DND-41 (cell line): Measurements from ENCODE around the gene PLSCR3.

ENCODE experiments used
- ATAC-seq: fragments of 200-7000 bp; cut with Tn5 transposase; 3 replicates; pipeline ENCODE4 v1.9.1; 2021; ENCODE audit warnings: low read depth; ENCODE audit not compliant: insufficient read depth
- DNase-seq: peaks from one replicate; pipeline ENCODE4 v3.0.0-alpha.2; 2020
- H2AFZ ChIP-seq: 2 replicates; pipeline ENCODE4 v1.6.0; 2012; ENCODE audit warnings: low read depth, low read length
- H3K27ac ChIP-seq: 2 replicates; pipeline ENCODE4 v1.5.1; 2012; ENCODE audit warnings: low read length, inconsistent platforms
- H3K27me3 ChIP-seq: fragments of 200-600 bp; sonication (generic); 2 replicates; pipeline ENCODE4 v1.6.0; 2012; ENCODE audit warnings: low read length, mild to moderate bottlenecking, inconsistent platforms; ENCODE audit not compliant: insufficient read depth, poor library complexity
- H3K36me3 ChIP-seq: 2 replicates; pipeline ENCODE4 v1.5.1; 2012; ENCODE audit warnings: low read length, inconsistent platforms; ENCODE audit not compliant: insufficient read depth
- H3K4me1 ChIP-seq: 2 replicates; pipeline ENCODE4 v1.5.1; 2012; ENCODE audit warnings: mild to moderate bottlenecking, low read length; ENCODE audit not compliant: insufficient read depth
- H3K4me2 ChIP-seq: 2 replicates; pipeline ENCODE4 v1.6.0; 2012; ENCODE audit warnings: mild to moderate bottlenecking, moderate library complexity, low read length, inconsistent platforms; ENCODE audit not compliant: insufficient read depth
- H3K4me3 ChIP-seq, 2 experiments: fragments of 200-600 bp in 1 of 2; shearing (Covaris generic) in 1 of 2; 2 replicates each; pipeline ENCODE4 v1.5.1; 2012 to 2016; ENCODE audit warnings: inconsistent platforms in 2 of 2, low read length in 2 of 2, mild to moderate bottlenecking in 2 of 2, low read depth in 1 of 2, moderate library complexity in 1 of 2
- H3K79me2 ChIP-seq: 2 replicates; pipeline ENCODE4 v1.6.0; 2012; ENCODE audit warnings: low read length, inconsistent platforms; ENCODE audit not compliant: insufficient read depth
- H3K9ac ChIP-seq: 2 replicates; pipeline ENCODE4 v1.6.0; 2012; ENCODE audit warnings: low read depth, mild to moderate bottlenecking, inconsistent platforms, low read length, moderate library complexity
- H3K9me3 ChIP-seq: 2 replicates; pipeline ENCODE4 v1.5.1; 2012; ENCODE audit warnings: low read length, moderate library complexity, mild to moderate bottlenecking, inconsistent platforms; ENCODE audit not compliant: insufficient read depth, severe bottlenecking
- H4K20me1 ChIP-seq: 2 replicates; pipeline ENCODE4 v1.6.0; 2012; ENCODE audit warnings: low read length; ENCODE audit not compliant: insufficient read depth
- CTCF ChIP-seq: IDR thresholded peaks from 2 replicates; pipeline ENCODE4 v1.5.1; 2012; ENCODE audit warnings: borderline replicate concordance, low read length, moderate library complexity, mild to moderate bottlenecking; ENCODE audit not compliant: poor library complexity, severe bottlenecking; ENCODE audit errors: extremely low read depth
- EZH2 ChIP-seq: IDR thresholded peaks from 3 replicates; pipeline ENCODE4 v1.6.1; 2012; ENCODE audit warnings: borderline replicate concordance, low read depth, mild to moderate bottlenecking, moderate library complexity, low read length, inconsistent platforms; ENCODE audit not compliant: severe bottlenecking

Gene PLSCR3

GRCh38 chr17:7408863-7409262 lies 14.5 kb upstream of the PLSCR3 start:
- ATAC-seq (no peak), DNase-seq (no peak)
- Histone ChIP-seq H2AFZ (no peak overlapping the region), H4K20me1 (0 out of 2 replicates have a peak, but pooled peaks cover 2% of the 10 kb centered on the region), H3K27ac (no peak overlapping the region), H3K4me1 (peaks cover 15% of the 10 kb centered on the region), H3K36me3 (peaks cover 23% of the 10 kb centered on the region), H3K4me2 (no peak overlapping the region), H3K4me3 (no peak overlapping the region), H3K79me2 (no peaks in the 10 kb centered on the region), H3K9me3 (no peaks in the 10 kb centered on the region), H3K9ac (no peak overlapping the region), H3K27me3 (no peaks in the 10 kb centered on the region)
- TF ChIP-seq EZH2 (no peak), CTCF (no peak)

GRCh38 chr17:7408252-7408727 lies 14.0 kb upstream of the PLSCR3 start:
- Histone ChIP-seq H4K20me1 (0 out of 2 replicates have a peak, but pooled peaks cover 2% of the 10 kb centered on the region), H3K4me1 (peaks cover 18% of the 10 kb centered on the region), H3K9ac (no peak overlapping the region), H3K4me2 (no peak overlapping the region), H3K9me3 (no peaks in the 10 kb centered on the region), H3K36me3 (peaks cover 23% of the 10 kb centered on the region), H3K4me3 (no peak overlapping the region), H3K79me2 (peaks cover 4% of the 10 kb centered on the region; the same call in 1 of the 2 replicates), H2AFZ (no peak overlapping the region), H3K27me3 (no peaks in the 10 kb centered on the region), H3K27ac (no peak overlapping the region)
- TF ChIP-seq CTCF (no peak), EZH2 (no peak)
- DNase-seq (no peak), ATAC-seq (no peak)

DNA sequence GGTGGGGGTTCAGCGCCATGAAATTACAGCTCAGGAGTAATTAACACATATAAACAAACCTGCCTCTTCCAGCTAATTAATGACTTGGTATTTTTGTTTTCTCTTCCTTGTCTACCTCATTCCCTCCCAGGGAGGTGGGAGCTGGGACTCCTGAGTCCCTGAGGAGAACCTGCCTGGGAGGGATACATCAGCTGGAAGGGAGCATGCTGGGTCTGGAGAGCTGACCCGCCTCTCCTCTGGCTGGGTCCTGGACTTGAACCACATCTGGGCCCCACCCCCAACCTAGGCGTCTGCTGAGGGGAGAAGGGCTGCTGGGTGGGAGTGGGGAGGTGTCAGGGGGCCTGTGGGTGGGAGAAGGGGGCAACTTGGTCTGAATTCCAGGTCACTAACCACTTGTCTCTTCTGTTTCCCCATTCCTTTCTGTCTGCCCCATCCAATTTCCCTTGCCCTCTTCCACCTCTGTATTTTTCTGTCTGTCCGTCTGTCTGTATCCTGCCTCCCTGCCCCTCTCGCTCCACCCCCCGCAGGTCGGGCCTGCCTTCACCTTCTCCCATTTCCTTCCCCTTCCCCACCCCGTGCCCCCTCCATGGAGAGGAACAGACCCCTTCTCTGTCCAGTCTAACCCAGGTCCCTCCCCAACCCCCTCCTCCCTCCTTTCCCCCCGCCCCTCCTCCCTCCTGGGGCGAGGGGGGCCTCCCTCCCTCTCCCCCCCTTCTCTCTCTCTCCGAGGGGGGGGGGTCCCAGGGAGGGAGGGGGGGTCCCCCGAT lies 13.3 kb upstream of the PLSCR3 start, which contains the start of gene NLGN2:
Gene NLGN2, plus strand, starts transcription at position 361 of the 767 bp plus-strand sequence. CDS start 411 bp downstream, outside the sequence.
- Histone ChIP-seq H3K27ac (no peak within 1 kb of the TSS), H3K36me3 (peaks cover 23% of the 10 kb centered on the region), H3K4me1 (peaks cover 24% of the 10 kb centered on the region), H2AFZ (no peak within 1 kb of the TSS), H3K79me2 (peaks cover 9% of the 10 kb centered on the region; the same call in 1 of the 2 replicates), H4K20me1 (0 out of 2 replicates have a peak, but pooled peaks cover 2% of the 10 kb centered on the region), H3K4me2 (no peak within 1 kb of the TSS), H3K9ac (no peak within 1 kb of the TSS), H3K9me3 (no peaks in the 10 kb centered on the region), H3K27me3 (no peaks in the 10 kb centered on the region), H3K4me3 (no peak within 1 kb of the TSS)
- no peak for DNase-seq
- TF ChIP-seq EZH2, result no peak
- TF ChIP-seq CTCF, result no peak
- ATAC-seq, result no peak
